WTC11 (cell line): Measurements from ENCODE around the gene DLAT. TPM values are rescaled to one million over a fixed set of nuclear protein-coding genes. Genes with fewer than 3 reads are reported as not detected.

Experiments used
- ATF2 ChIP-seq: sonication (generic); formaldehyde crosslinking; IDR thresholded peaks from 2 replicates; pipeline ENCODE4 v1.8.1; 2022; ENCODE audit warnings: low read depth, missing genetic modification reagents, borderline replicate concordance
- CTCF ChIP-seq: fragments of 200-600 bp; IDR thresholded peaks from 2 replicates; pipeline ENCODE4 v1.8.0; 2022; ENCODE audit warnings: antibody characterized with exemption
- E2F1 ChIP-seq: sonication (generic); formaldehyde crosslinking; IDR thresholded peaks from 2 replicates; pipeline ENCODE4 v1.8.0; 2022; ENCODE audit warnings: mild to moderate bottlenecking, missing genetic modification reagents
- FOXP1 ChIP-seq: sonication (generic); formaldehyde crosslinking; IDR thresholded peaks from 2 replicates; pipeline ENCODE4 v1.8.0; 2022; ENCODE audit warnings: missing genetic modification reagents, mild to moderate bottlenecking, moderate library complexity, borderline replicate concordance
- NFATC4 ChIP-seq: fragments of 250-450 bp; sonication (Bioruptor Pico); IDR thresholded peaks from 2 replicates; pipeline ENCODE4 v1.9.0; 2021; ENCODE audit warnings: mild to moderate bottlenecking
- NFYB ChIP-seq: sonication (generic); formaldehyde crosslinking; conservative IDR thresholded peaks from 2 replicates; pipeline ENCODE4 v1.8.0; 2022; ENCODE audit warnings: low read depth, missing genetic modification reagents
- RORB ChIP-seq: fragments of 250-450 bp; sonication (Bioruptor Pico); IDR thresholded peaks from 2 replicates; pipeline ENCODE4 v1.9.0; 2021; ENCODE audit warnings: mild to moderate bottlenecking
- ZNF219 ChIP-seq: sonication (generic); formaldehyde crosslinking; IDR thresholded peaks from 2 replicates; pipeline ENCODE4 v1.8.0; 2023; ENCODE audit warnings: missing genetic modification reagents, mild to moderate bottlenecking, borderline replicate concordance
- total RNA-seq: library from RNA; stranded (reverse); gene quantifications from 3 replicates; pipeline ENCODE4 v1.2.3, GENCODE V29; 2021
- TF ChIP-seq, protein P1 (sequence below): fragments of 250-450 bp; sonication (Bioruptor Pico); IDR thresholded peaks from 2 replicates; pipeline ENCODE4 v1.9.0; 2021; ENCODE audit warnings: mild to moderate bottlenecking, borderline replicate concordance

Gene DLAT
- total RNA-seq, 1 experiment from 2014 or later = 60.4 TPM

DNA sequence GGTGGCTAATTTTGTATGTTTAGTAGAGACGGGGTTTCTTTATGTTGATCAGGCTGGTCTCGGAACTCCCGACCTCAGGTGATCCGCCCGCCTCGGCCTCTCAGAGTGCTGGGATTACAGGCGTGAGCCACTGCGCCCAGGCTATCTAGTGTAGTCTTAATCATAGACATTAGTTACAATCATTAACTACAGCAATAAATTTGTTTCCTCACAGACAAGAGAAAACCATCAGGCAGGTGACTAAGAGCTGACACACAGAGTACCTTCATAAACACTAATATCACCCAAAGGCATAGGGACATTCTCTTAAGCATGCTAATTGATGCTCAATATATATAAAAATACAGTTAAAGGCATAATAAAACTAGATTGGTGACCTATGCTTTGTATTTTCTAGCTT lies 80.9 kb downstream of the DLAT start (continued):
- TF ChIP-seq, protein P1, sequence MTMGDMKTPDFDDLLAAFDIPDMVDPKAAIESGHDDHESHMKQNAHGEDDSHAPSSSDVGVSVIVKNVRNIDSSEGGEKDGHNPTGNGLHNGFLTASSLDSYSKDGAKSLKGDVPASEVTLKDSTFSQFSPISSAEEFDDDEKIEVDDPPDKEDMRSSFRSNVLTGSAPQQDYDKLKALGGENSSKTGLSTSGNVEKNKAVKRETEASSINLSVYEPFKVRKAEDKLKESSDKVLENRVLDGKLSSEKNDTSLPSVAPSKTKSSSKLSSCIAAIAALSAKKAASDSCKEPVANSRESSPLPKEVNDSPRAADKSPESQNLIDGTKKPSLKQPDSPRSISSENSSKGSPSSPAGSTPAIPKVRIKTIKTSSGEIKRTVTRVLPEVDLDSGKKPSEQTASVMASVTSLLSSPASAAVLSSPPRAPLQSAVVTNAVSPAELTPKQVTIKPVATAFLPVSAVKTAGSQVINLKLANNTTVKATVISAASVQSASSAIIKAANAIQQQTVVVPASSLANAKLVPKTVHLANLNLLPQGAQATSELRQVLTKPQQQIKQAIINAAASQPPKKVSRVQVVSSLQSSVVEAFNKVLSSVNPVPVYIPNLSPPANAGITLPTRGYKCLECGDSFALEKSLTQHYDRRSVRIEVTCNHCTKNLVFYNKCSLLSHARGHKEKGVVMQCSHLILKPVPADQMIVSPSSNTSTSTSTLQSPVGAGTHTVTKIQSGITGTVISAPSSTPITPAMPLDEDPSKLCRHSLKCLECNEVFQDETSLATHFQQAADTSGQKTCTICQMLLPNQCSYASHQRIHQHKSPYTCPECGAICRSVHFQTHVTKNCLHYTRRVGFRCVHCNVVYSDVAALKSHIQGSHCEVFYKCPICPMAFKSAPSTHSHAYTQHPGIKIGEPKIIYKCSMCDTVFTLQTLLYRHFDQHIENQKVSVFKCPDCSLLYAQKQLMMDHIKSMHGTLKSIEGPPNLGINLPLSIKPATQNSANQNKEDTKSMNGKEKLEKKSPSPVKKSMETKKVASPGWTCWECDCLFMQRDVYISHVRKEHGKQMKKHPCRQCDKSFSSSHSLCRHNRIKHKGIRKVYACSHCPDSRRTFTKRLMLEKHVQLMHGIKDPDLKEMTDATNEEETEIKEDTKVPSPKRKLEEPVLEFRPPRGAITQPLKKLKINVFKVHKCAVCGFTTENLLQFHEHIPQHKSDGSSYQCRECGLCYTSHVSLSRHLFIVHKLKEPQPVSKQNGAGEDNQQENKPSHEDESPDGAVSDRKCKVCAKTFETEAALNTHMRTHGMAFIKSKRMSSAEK (CRISPR knock-in tag) = no peak
- TF ChIP-seq E2F1 (CRISPR knock-in tag) (no peak), CTCF (no peak), RORB (CRISPR knock-in tag) (no peak), FOXP1 (CRISPR knock-in tag) (no peak), ZNF219 (CRISPR knock-in tag) (no peak), NFYB (no peak), ATF2 (CRISPR knock-in tag) (no peak), NFATC4 (CRISPR knock-in tag) (no peak)
- TF ChIP-seq, all 79 proteins: peak for 0

Other genes with a start within 250 kb of the DLAT start
- 19.7 to 20.9 TPM (median 20.6 TPM) in 3 replicates for gene ALG9, start 153.8 kb upstream of the DLAT start, total RNA-seq
- 1.9 to 2.5 TPM (median 2.2 TPM) in 3 replicates for gene FDXACB1, start 146.2 kb upstream of the DLAT start, total RNA-seq
- gene CFAP68, start 145.9 kb upstream of the DLAT start, total RNA-seq = 18.7 to 22.6 TPM (median 20.4 TPM) in 3 replicates
- gene CRYAB, start 113.6 kb upstream of the DLAT start, total RNA-seq = 1.3 to 2.1 TPM (median 1.4 TPM) in 3 replicates
- 0.33 to 0.62 TPM (median 0.55 TPM) in 3 replicates for gene HSPB2, start 112.7 kb upstream of the DLAT start, total RNA-seq
- 2.1 to 4.2 TPM (median 3.0 TPM) in 3 replicates for gene C11orf52, start 106.5 kb upstream of the DLAT start, total RNA-seq
- 12.6 to 14.6 TPM (median 13.5 TPM) in 3 replicates for gene DIXDC1, start 88.1 kb upstream of the DLAT start, total RNA-seq
- 0.71 to 0.85 TPM (median 0.71 TPM) in 3 replicates for gene PIH1D2, start 48.6 kb downstream of the DLAT start, total RNA-seq
- 15.3 to 17.1 TPM (median 15.6 TPM) in 3 replicates for gene NKAPD1, start 48.9 kb downstream of the DLAT start, total RNA-seq
- 67.9 to 88.2 TPM (median 74.4 TPM) in 3 replicates for gene TIMM8B, start 61.3 kb downstream of the DLAT start, total RNA-seq
- 94.3 to 105 TPM (median 98.9 TPM) in 3 replicates for gene SDHD, start 61.5 kb downstream of the DLAT start, total RNA-seq
- gene IL18, start 138.7 kb downstream of the DLAT start, total RNA-seq = 0.74 to 0.82 TPM (median 0.82 TPM) in 3 replicates
- not detected in 3 replicates for gene TEX12, start 142.0 kb downstream of the DLAT start, total RNA-seq
- gene BCO2, start 150.1 kb downstream of the DLAT start, total RNA-seq = 0.48 to 1.3 TPM (median 1.0 TPM) in 3 replicates
- gene PTS, start 201.0 kb downstream of the DLAT start, total RNA-seq = 23.5 to 26.7 TPM (median 25.7 TPM) in 3 replicates
- gene PLET1, start 235.5 kb downstream of the DLAT start, total RNA-seq = not detected in 3 replicates